Measurements from ENCODE around the gene YIPF1.

- TF ChIP-seq, protein P1, sequence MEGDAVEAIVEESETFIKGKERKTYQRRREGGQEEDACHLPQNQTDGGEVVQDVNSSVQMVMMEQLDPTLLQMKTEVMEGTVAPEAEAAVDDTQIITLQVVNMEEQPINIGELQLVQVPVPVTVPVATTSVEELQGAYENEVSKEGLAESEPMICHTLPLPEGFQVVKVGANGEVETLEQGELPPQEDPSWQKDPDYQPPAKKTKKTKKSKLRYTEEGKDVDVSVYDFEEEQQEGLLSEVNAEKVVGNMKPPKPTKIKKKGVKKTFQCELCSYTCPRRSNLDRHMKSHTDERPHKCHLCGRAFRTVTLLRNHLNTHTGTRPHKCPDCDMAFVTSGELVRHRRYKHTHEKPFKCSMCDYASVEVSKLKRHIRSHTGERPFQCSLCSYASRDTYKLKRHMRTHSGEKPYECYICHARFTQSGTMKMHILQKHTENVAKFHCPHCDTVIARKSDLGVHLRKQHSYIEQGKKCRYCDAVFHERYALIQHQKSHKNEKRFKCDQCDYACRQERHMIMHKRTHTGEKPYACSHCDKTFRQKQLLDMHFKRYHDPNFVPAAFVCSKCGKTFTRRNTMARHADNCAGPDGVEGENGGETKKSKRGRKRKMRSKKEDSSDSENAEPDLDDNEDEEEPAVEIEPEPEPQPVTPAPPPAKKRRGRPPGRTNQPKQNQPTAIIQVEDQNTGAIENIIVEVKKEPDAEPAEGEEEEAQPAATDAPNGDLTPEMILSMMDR (IDR thresholded peaks at IDR 0.05), result no peak
- no peak for TF ChIP-seq POLR2A (IDR thresholded peaks at IDR 0.05)
- TF ChIP-seq POLR2AphosphoS5 (IDR thresholded peaks at IDR 0.05), result no peak
- TF ChIP-seq EP300 (IDR thresholded peaks at IDR 0.05), result no peak
Observed at GRCh38 chr1:53821380-53821779, 68.2 kb downstream of the YIPF1 start.

Data from suprapubic skin (tissue), 4 donors.